ENCODE measurements around the gene PRRX1.

Gene PRRX1

GRCh38 chr1:170768929-170769328 lies 105.0 kb downstream of the PRRX1 start:
- DNase-seq (ENCODE audit: low read depth) = peak; percentile 11

- DNase-seq (ENCODE audit: low read depth) = no peak
Observed at GRCh38 chr1:170769691-170770090, 105.8 kb downstream of the PRRX1 start.

DNA sequence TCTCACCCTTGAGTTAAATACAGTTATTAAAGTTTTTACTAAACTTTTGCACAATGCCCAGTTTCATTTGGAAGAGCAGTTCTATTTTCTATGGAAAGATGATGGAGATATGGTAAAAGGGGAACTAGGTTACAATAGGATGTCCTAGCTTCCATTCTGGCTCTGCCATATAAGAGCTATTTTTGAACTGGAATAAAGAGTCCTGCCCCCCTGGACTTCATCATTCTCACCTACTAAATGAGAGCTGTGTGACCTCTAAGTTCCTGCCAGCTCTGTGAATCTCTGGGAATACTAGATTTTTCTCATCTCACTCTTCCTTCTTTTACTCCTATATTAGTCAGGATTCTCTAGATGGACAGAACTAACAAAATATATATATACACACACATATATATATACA lies 106.3 kb downstream of the PRRX1 start:
- DNase-seq (ENCODE audit: low read depth) = no peak

- no peak for DNase-seq (ENCODE audit: low read depth)
Observed at GRCh38 chr1:170776252-170776651, 112.3 kb downstream of the PRRX1 start.

DNA sequence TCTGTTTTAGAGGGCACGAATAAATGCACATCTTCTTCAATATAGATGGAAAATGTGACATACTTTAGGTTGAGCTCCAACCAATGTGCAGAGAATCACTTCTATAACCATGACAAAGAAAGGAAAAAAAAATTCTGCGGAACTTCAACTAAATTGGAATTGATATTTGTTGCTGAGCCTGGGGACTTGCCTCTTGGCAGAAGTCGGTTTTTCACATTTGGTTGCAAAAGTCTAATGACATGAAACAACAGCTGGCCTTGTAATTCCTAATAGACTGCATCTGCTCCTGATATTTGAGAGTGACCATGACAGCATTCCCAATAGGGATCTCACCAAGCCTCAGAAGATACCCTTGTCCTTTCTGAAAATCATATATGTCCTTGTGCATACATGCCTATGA lies 112.8 kb downstream of the PRRX1 start:
- DNase-seq (ENCODE audit: low read depth) = no peak
